Measurements from ENCODE around the gene SNX20.

Gene SNX20

GRCh38 chr16:50681021-50681885, at the start of gene SNX20:
Gene SNX20 (minus strand): TSS chr16:50681312. CDS start chr16:50677526, 3,786 bp downstream.
- TF ChIP-seq CTCF (IDR thresholded peaks at IDR 0.05; ENCODE audit: unreplicated experiment in 3 of 3) = no peak
- Mint-ChIP-seq H3K36me3 (ENCODE audit: low read depth) (no peaks in the 10 kb centered on the region), H3K4me1 (no peaks in the 10 kb centered on the region), H3K9me3 (no peaks in the 10 kb centered on the region), H3K4me3 (no peak within 1 kb of the TSS), H3K27ac (no peak within 1 kb of the TSS), H3K27me3 (ENCODE audit: low read depth) (peaks cover 5% of the 10 kb centered on the region)

- Mint-ChIP-seq H3K27ac (no peak overlapping the region), H3K4me3 (no peak overlapping the region), H3K4me1 (no peaks in the 10 kb centered on the region), H3K36me3 (ENCODE audit: low read depth) (no peaks in the 10 kb centered on the region), H3K9me3 (peaks cover 7% of the 10 kb centered on the region), H3K27me3 (ENCODE audit: low read depth) (peaks cover 4% of the 10 kb centered on the region)
- TF ChIP-seq CTCF (IDR thresholded peaks at IDR 0.05; ENCODE audit: unreplicated experiment in 3 of 3) = no peak
These were observed 43.2 kb upstream of the SNX20 start for GRCh38 chr16:50724306-50724705.

GRCh38 chr16:50722960-50723359, 41.8 kb upstream of the SNX20 start:
- Mint-ChIP-seq H3K4me3 (no peak overlapping the region), H3K9me3 (peaks cover 7% of the 10 kb centered on the region), H3K27ac (no peak overlapping the region)

GRCh38 chr16:50722405-50722737, 41.3 kb upstream of the SNX20 start:
- peaks cover 4% of the 10 kb centered on the region for H3K27me3 Mint-ChIP-seq (ENCODE audit: low read depth)
- peaks cover 7% of the 10 kb centered on the region for H3K9me3 Mint-ChIP-seq
- H3K4me3 Mint-ChIP-seq = no peak overlapping the region
- peaks cover 11% of the 10 kb centered on the region for H3K4me1 Mint-ChIP-seq
- no peaks in the 10 kb centered on the region for H3K36me3 Mint-ChIP-seq (ENCODE audit: low read depth)
- no peak overlapping the region for H3K27ac Mint-ChIP-seq
- no peak for TF ChIP-seq CTCF (IDR thresholded peaks at IDR 0.05; ENCODE audit: unreplicated experiment in 3 of 3)

More at GRCh38 chr16:50722960-50723359, 41.8 kb upstream of the SNX20 start:
- peaks cover 10% of the 10 kb centered on the region for H3K4me1 Mint-ChIP-seq
- H3K27me3 Mint-ChIP-seq (ENCODE audit: low read depth) = peaks cover 4% of the 10 kb centered on the region
- no peak for TF ChIP-seq CTCF (IDR thresholded peaks at IDR 0.05; ENCODE audit: unreplicated experiment in 3 of 3)
- H3K36me3 Mint-ChIP-seq (ENCODE audit: low read depth) = no peaks in the 10 kb centered on the region

GRCh38 chr16:50721549-50722404, 40.7 kb upstream of the SNX20 start:
- Mint-ChIP-seq H3K27me3 (ENCODE audit: low read depth) (peaks cover 4% of the 10 kb centered on the region), H3K4me1 (peaks cover 11% of the 10 kb centered on the region), H3K4me3 (no peak overlapping the region), H3K27ac (no peak overlapping the region), H3K36me3 (ENCODE audit: low read depth) (no peaks in the 10 kb centered on the region), H3K9me3 (peaks cover 7% of the 10 kb centered on the region)
- no peak for TF ChIP-seq CTCF (IDR thresholded peaks at IDR 0.05; ENCODE audit: unreplicated experiment in 3 of 3)
